Measurements from ENCODE around the gene SNX17.

- TF ChIP-seq POLR2AphosphoS5 (IDR thresholded peaks at IDR 0.05) (peak; percentile 79 to 93 (median 88)), POLR2A (IDR thresholded peaks at IDR 0.05) (peak; percentile 25 to 45), CTCF (IDR thresholded peaks at IDR 0.05) (peak; percentile 23 to 46 (median 35)), EP300 (IDR thresholded peaks at IDR 0.05) (peak in 2 of 4 donors; percentile 37 to 52)
Observed at GRCh38 chr2:27370026-27370815, at the start of gene SNX17, which contains the start of gene EIF2B4.
